ENCODE measurements around the gene ITPRID1. TPM values are rescaled to one million over a fixed set of nuclear protein-coding genes. Genes with fewer than 3 reads are reported as not detected.

Gene ITPRID1
- total and polyA plus RNA-seq, 9 of the 15 experiments (the other 6 are each of a cell fraction or from before 2014, with no cell fraction given): not detected

DNA sequence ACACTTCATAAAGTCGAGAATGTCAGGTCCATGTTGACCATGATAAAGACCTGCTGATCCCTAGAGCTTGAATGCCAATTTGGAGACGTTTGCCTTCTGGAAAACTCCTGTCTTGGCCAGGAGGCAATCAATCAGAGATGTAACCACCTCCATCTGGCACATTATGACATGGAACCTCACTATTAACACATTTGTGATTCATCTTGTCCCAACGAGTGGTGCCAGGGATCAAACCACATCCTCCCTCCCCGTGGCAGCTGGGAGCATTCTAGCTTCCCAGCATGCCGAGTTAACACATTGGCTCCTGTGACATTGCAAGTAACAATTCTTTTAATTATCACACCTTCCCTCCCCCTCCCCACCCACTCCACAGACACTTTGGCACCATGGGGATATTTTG is 89.2 kb downstream of the ITPRID1 start:
- H3K4me3 ChIP-seq: no peak overlapping the region
- no peaks in the 10 kb centered on the region for H3K27me3 ChIP-seq (ENCODE audit: control insufficient read depth in 2 of 2, insufficient read depth in 2 of 2, low read length in 2 of 2)
- H3K36me3 ChIP-seq (ENCODE audit: control insufficient read depth, insufficient read depth, low read length): no peaks in the 10 kb centered on the region
- CTCF ChIA-PET (ENCODE audit: low intra/inter-chr PET ratio): no interaction called here
- DNase-seq (ENCODE audit: extremely low read depth in 1 of 4, low spot score in 3 of 4) (no peak), ATAC-seq (no peak), FAIRE-seq (no peak)
- in situ Hi-C loops (cut with MboI): no loop called here
- intact Hi-C loops (cut with micrococcal nuclease): no loop called here
- no peak overlapping the region for H3K4me2 ChIP-seq (ENCODE audit: insufficient read depth, low read length)
- 0% methylated on average over 5 of the region's 5 CpGs for WGBS (ENCODE audit: insufficient coverage, low coverage, missing lambda C conversion rate)
- H3K9me3 ChIP-seq (replicated peaks; ENCODE audit: control insufficient read depth, insufficient read depth, low read depth, low read length): no peaks in the 10 kb centered on the region
- no peaks in the 10 kb centered on the region for H4K20me1 ChIP-seq (replicated peaks; ENCODE audit: control insufficient read depth, insufficient read depth, low read length)
- no peak overlapping the region for H2AFZ ChIP-seq (ENCODE audit: low read depth, low read length)
- H3K79me2 ChIP-seq (ENCODE audit: control insufficient read depth, insufficient read depth, low read length): no peaks in the 10 kb centered on the region
- no peak overlapping the region for H3K9ac ChIP-seq (ENCODE audit: insufficient read depth in 1 of 2, low read depth in 2 of 2, low read length in 2 of 2)
- TF ChIP-seq MIER1 (IDR thresholded peaks at IDR 0.05; ENCODE audit: low read depth): no peak
- TF ChIP-seq, protein P1, sequence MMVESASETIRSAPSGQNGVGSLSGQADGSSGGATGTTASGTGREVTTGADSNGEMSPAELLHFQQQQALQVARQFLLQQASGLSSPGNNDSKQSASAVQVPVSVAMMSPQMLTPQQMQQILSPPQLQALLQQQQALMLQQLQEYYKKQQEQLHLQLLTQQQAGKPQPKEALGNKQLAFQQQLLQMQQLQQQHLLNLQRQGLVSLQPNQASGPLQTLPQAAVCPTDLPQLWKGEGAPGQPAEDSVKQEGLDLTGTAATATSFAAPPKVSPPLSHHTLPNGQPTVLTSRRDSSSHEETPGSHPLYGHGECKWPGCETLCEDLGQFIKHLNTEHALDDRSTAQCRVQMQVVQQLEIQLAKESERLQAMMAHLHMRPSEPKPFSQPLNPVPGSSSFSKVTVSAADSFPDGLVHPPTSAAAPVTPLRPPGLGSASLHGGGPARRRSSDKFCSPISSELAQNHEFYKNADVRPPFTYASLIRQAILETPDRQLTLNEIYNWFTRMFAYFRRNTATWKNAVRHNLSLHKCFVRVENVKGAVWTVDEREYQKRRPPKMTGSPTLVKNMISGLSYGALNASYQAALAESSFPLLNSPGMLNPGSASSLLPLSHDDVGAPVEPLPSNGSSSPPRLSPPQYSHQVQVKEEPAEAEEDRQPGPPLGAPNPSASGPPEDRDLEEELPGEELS (CRISPR knock-in tag; IDR thresholded peaks at IDR 0.05; ENCODE audit: borderline replicate concordance): no peak
- no peak for TF ChIP-seq CEBPG (CRISPR knock-in tag; IDR thresholded peaks at IDR 0.05)
- TF ChIP-seq CEBPG (tag; conservative IDR thresholded peaks at IDR 0.05 in 1 of 2, IDR thresholded peaks at IDR 0.05 in 1 of 2): no peak
- TF ChIP-seq SMAD3 (CRISPR knock-in tag; conservative IDR thresholded peaks at IDR 0.05): no peak
- TF ChIP-seq CREM (IDR thresholded peaks at IDR 0.05; ENCODE audit: low read depth): no peak
- no peak for TF ChIP-seq FUS (optimal IDR thresholded peaks at IDR 0.05; ENCODE audit: low read depth, low read length)
- TF ChIP-seq HCFC1 (IDR thresholded peaks at IDR 0.05; ENCODE audit: low read depth, low read length): no peak
- no peak for TF ChIP-seq MTA2 (IDR thresholded peaks at IDR 0.05; ENCODE audit: low read depth)
- POLR2A ChIA-PET: no interaction called here
- no peak overlapping the region for H3K27ac ChIP-seq (ENCODE audit: extremely low read depth, low read depth, low read length)
- BruUV-seq (replicated peaks): no TSS peak
- H3K9me1 ChIP-seq (ENCODE audit: control insufficient read depth, insufficient read depth, low read length): no peaks in the 10 kb centered on the region
- no peaks in the 10 kb centered on the region for H3K4me1 ChIP-seq (replicated peaks in 1 of 2; ENCODE audit: control insufficient read depth in 2 of 2, insufficient read depth in 2 of 2, low read length in 2 of 2)
